Spleen (tissue), 11 donors: ENCODE data around the gene BORCS8. TPM values are rescaled to one million over a fixed set of nuclear protein-coding genes. Genes with fewer than 3 reads are reported as not detected.

Experiments used
- DNase-seq: peaks from one replicate; pipeline ENCODE4 v3.0.0-alpha.2; 2020
- H3K27ac ChIP-seq, 8 donors: fragments of 200-600 bp; sonication (generic) in 7 of 8; 1 replicate in 4 of 8; 2 replicates in 4 of 8; pipeline versions ENCODE4 v1.5.0 to v1.8.0; 2016 to 2021; ENCODE audit warnings: inconsistent platforms in 4 of 8, mild to moderate bottlenecking in 4 of 8, moderate library complexity in 1 of 8
- H3K27me3 ChIP-seq, 7 donors: fragments of 200-600 bp; sonication (generic) in 6 of 7; replicated peaks in 1 of 7; 1 replicate in 4 of 7; 2 replicates in 3 of 7; pipeline versions ENCODE4 v1.5.0 to v1.8.0; 2016 to 2021; ENCODE audit warnings: inconsistent platforms in 3 of 7, mild to moderate bottlenecking in 1 of 7
- H3K36me3 ChIP-seq, 6 donors: fragments of 200-600 bp; sonication (generic) in 5 of 6; 1 replicate in 4 of 6; 2 replicates in 2 of 6; pipeline versions ENCODE4 v1.5.0 to v1.8.0; 2016 to 2021; ENCODE audit warnings: inconsistent platforms in 2 of 6
- H3K4me1 ChIP-seq, 6 donors: fragments of 200-600 bp; sonication (generic) in 5 of 6; 1 replicate in 3 of 6; 2 replicates in 3 of 6; pipeline versions ENCODE4 v1.5.0 to v1.8.0; 2016 to 2021; ENCODE audit warnings: inconsistent platforms in 3 of 6
- H3K4me3 ChIP-seq, 8 donors: fragments of 200-600 bp; sonication (generic) in 7 of 8; 1 replicate in 4 of 8; 2 replicates in 4 of 8; pipeline versions ENCODE4 v1.5.0 to v1.8.0; 2016 to 2021; ENCODE audit warnings: inconsistent platforms in 4 of 8, mild to moderate bottlenecking in 4 of 8, moderate library complexity in 2 of 8
- H3K9me3 ChIP-seq, 8 donors: fragments of 200-600 bp; sonication (generic) in 7 of 8; 1 replicate in 4 of 8; 2 replicates in 4 of 8; pipeline versions ENCODE4 v1.5.0 to v1.8.0; 2016 to 2021; ENCODE audit warnings: inconsistent platforms in 4 of 8
- POLR2A ChIP-seq, 3 donors: fragments of 450-650 bp; IDR thresholded peaks; one replicate each; pipeline ENCODE4 v1.5.1; 2017; ENCODE audit warnings: antibody characterized with exemption in 3 of 3, mild to moderate bottlenecking in 1 of 3
- POLR2AphosphoS5 ChIP-seq, 3 donors: sonication (generic); formaldehyde crosslinking; IDR thresholded peaks; one replicate each; pipeline ENCODE4 v1.5.1; 2017; ENCODE audit warnings: antibody characterized with exemption in 3 of 3
- WGBS, 5 donors: extraction: QIAGEN DNeasy Blood & Tissue Kit in 3 of 5; methylation state at CpG; one replicate each; pipeline versions ENCODE4 v1.1.5 to v1.1.7; 2013 to 2018; 5-methylcytosine and 5-hydroxymethylcytosine counted together
- intact Hi-C: fragments of 100-400 bp; cut with DNase I; formaldehyde crosslinking; loops from one replicate; pipeline ENCODE4 v1.15.0; 2023; ENCODE audit warnings: low total_unique reads
- polyA plus RNA-seq, 3 donors: library from polyadenylated mRNA; stranded (reverse); fragments of 200-250 nt; gene quantifications; one replicate each; pipeline ENCODE4 v1.2.1, GENCODE V29; 2013
- total RNA-seq, 7 donors: library from RNA; depleted of rRNA in 3 of 7; stranded (reverse); fragments of >200 nt in 3 of 7; fragmentation: NEBNext Ultra II Directional in 4 of 7; extraction: Animal tissue kit (Norgen Biotek cat#: 25700) in 4 of 7; gene quantifications; one replicate each; pipeline versions ENCODE4 v1.1.0 to v1.2.1, GENCODE V29; 2016 to 2021
- TF ChIP-seq, protein P1 (sequence below), 11 experiments: fragments of 200-600 bp in 7 of 11; fragments of 450-650 bp in 4 of 11; sonication (generic) in 4 of 11; IDR thresholded peaks in 8 of 11; conservative IDR thresholded peaks in 3 of 11; 1 replicate in 7 of 11; 2 replicates in 4 of 11; pipeline versions ENCODE4 v1.4.0 to v1.8.0; 2016 to 2021; ENCODE audit warnings: antibody characterized with exemption in 11 of 11, inconsistent platforms in 4 of 11, mild to moderate bottlenecking in 1 of 11
- donor health status: healthy with polysubstance abuse.
- donor health status: DM: no; HTN: no; CAD: no; lungs with moderate emphysema.
- donor health status: DM: no; HTN: no; CAD: no.
- donor health status: Bipolar disorder and iron deficiency.
- donor health status: healthy.
- donor health status: DM: no; HTN: no; CAD: no.
- donor health status: DM: yes; HTN: yes; CAD: no.

The BORCS8 gene
- total and polyA plus RNA-seq, 10 donors = 14.0 to 52.1 (median 26.2) TPM

DNA sequence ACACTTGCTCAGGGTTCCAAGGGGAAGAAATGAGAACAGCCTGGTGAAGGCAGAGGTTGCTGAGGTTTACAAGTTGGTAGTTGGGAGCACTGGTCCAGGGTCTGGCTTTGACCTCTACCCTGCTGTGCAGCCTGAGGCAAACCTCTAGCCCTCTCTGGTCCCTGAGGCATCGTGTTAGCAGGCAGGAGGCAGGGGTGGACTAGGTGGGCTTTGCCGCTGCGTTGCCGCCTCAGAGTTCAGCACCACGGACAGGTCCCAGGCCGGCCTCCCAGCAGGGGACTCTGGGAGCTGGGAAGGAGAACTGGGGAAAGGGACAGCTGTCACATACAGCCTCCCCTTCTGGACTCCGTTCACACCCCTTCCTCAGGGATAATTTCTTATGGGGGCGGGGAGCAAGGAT, 22.9 kb upstream of the BORCS8 start:
- 0 to 10% (median 4%) methylated on average over 2 to 8 of the region's 8 CpGs for WGBS, 5 donors
- Histone ChIP-seq H3K27ac (no peak overlapping the region), H3K4me1 (no peaks in the 10 kb centered on the region), H3K9me3 (peaks cover 0 to 6% (median 0%) of the 10 kb centered on the region in 8 donors), H3K27me3 (peaks cover 0 to 93% (median 48%) of the 10 kb centered on the region in 7 donors), H3K36me3 (no peaks in the 10 kb centered on the region), H3K4me3 (no peak overlapping the region)
- intact Hi-C loops = no loop called here
- DNase-seq = no peak
- TF ChIP-seq, protein P1, sequence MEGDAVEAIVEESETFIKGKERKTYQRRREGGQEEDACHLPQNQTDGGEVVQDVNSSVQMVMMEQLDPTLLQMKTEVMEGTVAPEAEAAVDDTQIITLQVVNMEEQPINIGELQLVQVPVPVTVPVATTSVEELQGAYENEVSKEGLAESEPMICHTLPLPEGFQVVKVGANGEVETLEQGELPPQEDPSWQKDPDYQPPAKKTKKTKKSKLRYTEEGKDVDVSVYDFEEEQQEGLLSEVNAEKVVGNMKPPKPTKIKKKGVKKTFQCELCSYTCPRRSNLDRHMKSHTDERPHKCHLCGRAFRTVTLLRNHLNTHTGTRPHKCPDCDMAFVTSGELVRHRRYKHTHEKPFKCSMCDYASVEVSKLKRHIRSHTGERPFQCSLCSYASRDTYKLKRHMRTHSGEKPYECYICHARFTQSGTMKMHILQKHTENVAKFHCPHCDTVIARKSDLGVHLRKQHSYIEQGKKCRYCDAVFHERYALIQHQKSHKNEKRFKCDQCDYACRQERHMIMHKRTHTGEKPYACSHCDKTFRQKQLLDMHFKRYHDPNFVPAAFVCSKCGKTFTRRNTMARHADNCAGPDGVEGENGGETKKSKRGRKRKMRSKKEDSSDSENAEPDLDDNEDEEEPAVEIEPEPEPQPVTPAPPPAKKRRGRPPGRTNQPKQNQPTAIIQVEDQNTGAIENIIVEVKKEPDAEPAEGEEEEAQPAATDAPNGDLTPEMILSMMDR (IDR thresholded peaks at IDR 0.05 in 8 of 11, conservative IDR thresholded peaks at IDR 0.05 in 3 of 11) = no peak
- TF ChIP-seq POLR2AphosphoS5 (IDR thresholded peaks at IDR 0.05) (no peak), POLR2A (IDR thresholded peaks at IDR 0.05) (no peak)

DNA sequence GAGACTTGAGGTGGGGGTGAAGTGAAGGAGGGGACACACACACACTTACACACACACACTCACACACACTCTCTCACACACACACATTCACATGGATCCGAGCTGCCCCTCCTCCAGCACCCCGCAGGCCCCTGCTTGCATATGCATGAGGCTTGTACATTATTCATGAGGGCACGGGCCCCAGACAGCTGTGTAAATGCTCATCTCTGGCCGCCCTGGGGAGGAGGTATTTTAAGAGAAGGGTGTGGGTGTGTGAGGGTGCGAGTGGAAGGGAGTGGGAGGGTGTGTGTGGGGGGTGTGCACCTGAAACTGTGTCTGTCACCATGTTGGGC, 22.2 kb upstream of the BORCS8 start:
- WGBS, 5 donors = 3 to 17% (median 7%) methylated on average over 5 of the region's 5 CpGs
- TF ChIP-seq, protein P1 (IDR thresholded peaks at IDR 0.05 in 8 of 11, conservative IDR thresholded peaks at IDR 0.05 in 3 of 11) = no peak
- TF ChIP-seq POLR2A (IDR thresholded peaks at IDR 0.05) (no peak), POLR2AphosphoS5 (IDR thresholded peaks at IDR 0.05) (no peak)
- no peaks in the 10 kb centered on the region for H3K36me3 ChIP-seq
- intact Hi-C loops = no loop called here
- peaks cover 0 to 97% (median 49%) of the 10 kb centered on the region in 7 donors for H3K27me3 ChIP-seq
- no peak for DNase-seq
- no peaks in the 10 kb centered on the region for H3K4me1 ChIP-seq
- H3K9me3 ChIP-seq = peaks cover 0 to 6% (median 0%) of the 10 kb centered on the region in 8 donors
- no peak overlapping the region for H3K27ac ChIP-seq
- H3K4me3 ChIP-seq = no peak overlapping the region

DNA sequence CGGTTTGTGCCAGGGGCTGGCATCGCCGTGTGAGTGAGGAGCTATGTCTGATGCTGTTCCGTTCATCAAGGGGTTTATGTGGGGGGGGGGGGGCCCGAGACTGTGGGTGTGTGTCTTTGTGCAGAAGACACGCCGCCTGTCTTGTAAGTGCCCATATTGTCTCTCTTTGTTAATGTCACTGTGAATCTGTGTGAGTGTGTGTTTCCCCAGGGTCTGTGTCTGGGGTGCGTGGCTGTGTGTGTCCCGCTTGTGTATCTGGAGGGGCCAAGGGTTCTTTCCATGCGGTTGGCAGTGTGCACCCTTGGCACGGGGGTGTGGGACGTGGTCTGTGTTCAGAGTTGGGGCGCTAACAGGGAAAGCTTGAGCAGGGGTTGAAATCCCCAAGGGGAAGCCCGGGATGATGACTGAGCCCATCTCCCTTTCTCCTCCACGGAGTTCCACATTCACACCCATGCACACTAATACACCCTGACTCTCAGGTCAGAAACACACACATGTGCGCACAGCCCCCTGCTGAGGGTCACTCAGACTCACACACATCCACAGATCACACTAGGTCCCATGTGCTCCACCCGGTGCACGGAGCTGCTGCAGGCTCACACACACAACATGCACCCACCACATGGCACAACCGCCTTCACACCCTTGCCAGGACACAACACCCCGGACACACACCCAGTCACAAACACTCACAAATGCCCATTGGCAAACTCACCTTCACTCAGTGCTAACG, 21.6 kb upstream of the BORCS8 start:
- Histone ChIP-seq H3K4me1 (no peaks in the 10 kb centered on the region), H3K27me3 (peaks cover 0 to 96% (median 49%) of the 10 kb centered on the region in 7 donors), H3K4me3 (no peak overlapping the region), H3K27ac (no peak overlapping the region), H3K36me3 (no peaks in the 10 kb centered on the region), H3K9me3 (peaks cover 0 to 6% (median 0%) of the 10 kb centered on the region in 8 donors)
- DNase-seq = no peak
- WGBS, 5 donors = 44 to 53% (median 49%) methylated on average over 19 to 21 of the region's 21 CpGs
- TF ChIP-seq POLR2A (IDR thresholded peaks at IDR 0.05) (no peak), POLR2AphosphoS5 (IDR thresholded peaks at IDR 0.05) (no peak)
- TF ChIP-seq, protein P1 (IDR thresholded peaks at IDR 0.05 in 8 of 11, conservative IDR thresholded peaks at IDR 0.05 in 3 of 11) = no peak
- intact Hi-C loops = no loop called here

DNA sequence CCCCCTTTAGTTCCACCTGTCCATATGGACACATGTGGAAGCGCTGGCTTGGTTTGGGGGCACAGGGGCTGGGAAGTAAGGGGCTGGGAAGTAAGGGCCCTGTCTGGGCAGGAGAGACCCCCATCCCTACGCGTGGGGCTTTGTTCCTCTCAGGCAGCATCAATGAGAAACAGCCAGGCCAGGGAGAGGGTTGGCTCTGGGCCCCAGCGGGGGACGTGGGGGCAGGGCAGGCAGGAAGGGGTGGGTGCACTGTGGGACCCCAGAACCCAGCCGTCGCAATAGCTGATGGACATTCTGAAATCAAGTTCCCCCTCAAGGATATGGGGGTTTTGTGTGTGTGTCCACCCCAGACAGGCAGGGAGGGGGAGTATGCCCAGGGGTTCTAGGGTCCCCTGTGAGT, 21.0 kb upstream of the BORCS8 start:
- WGBS, 5 donors = 4 to 16% (median 12%) methylated on average over 6 to 7 of the region's 7 CpGs
- TF ChIP-seq POLR2A (IDR thresholded peaks at IDR 0.05) (no peak), POLR2AphosphoS5 (IDR thresholded peaks at IDR 0.05) (no peak)
- TF ChIP-seq, protein P1 (IDR thresholded peaks at IDR 0.05 in 8 of 11, conservative IDR thresholded peaks at IDR 0.05 in 3 of 11) = no peak
- H3K27me3 ChIP-seq = peaks cover 0 to 98% (median 49%) of the 10 kb centered on the region in 7 donors
- intact Hi-C loops = no loop called here
- H3K4me1 ChIP-seq = no peaks in the 10 kb centered on the region
- no peak overlapping the region for H3K27ac ChIP-seq
- no peaks in the 10 kb centered on the region for H3K36me3 ChIP-seq
- peaks cover 0 to 6% (median 0%) of the 10 kb centered on the region in 8 donors for H3K9me3 ChIP-seq
- no peak for DNase-seq
- H3K4me3 ChIP-seq = no peak overlapping the region
